ENCODE data around the gene CPT1A. TPM values are rescaled to one million over a fixed set of nuclear protein-coding genes. Genes with fewer than 3 reads are reported as not detected.
A peak's percentile ranks its signal among the peaks of the same experiment; 100 is the strongest.

CPT1A gene
- total RNA-seq, 1 donor from 2014 or later, result 0.54 TPM

DNA sequence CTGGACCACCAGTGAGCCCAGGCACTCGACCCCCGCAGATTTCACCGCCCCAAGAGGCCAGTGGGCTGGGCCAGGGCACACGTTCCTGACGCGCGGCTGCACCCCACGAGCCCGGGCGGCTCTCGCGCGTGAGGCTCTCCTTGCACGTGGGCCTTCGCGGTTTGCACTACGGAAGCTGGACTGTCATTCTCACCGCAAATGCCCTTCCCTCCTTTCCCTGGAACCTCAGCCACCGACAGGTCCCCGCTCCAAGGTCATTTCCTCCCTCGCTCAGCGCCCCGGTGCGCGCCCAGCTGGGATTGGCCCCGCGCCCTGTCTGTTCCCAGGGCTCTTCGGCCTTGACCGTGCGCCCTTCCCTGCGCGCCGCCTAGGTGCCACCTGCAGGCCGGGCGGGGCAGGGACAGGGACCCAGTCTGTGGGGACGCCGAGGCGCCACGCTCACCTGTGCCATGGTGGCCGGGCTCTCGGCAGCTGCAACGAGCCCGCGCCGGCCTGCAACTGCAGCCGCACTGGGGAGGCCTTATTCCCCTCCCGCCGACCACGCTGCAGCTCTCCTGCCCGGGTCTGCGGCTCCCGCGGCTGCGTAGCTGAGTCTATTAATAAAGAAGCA is 2.1 kb upstream of the CPT1A start:
- no peak for DNase-seq (ENCODE audit: low read depth, low spot score)
- peaks cover 20% of the 10 kb centered on the region for H3K4me1 Mint-ChIP-seq
- H3K4me3 Mint-ChIP-seq, result peak overlapping the region; percentile 54
- peaks cover 89% of the 10 kb centered on the region for H3K27me3 Mint-ChIP-seq (ENCODE audit: low read depth)
- no peak overlapping the region for H3K27ac Mint-ChIP-seq (ENCODE audit: unreplicated experiment)
- TF ChIP-seq, protein P1, sequence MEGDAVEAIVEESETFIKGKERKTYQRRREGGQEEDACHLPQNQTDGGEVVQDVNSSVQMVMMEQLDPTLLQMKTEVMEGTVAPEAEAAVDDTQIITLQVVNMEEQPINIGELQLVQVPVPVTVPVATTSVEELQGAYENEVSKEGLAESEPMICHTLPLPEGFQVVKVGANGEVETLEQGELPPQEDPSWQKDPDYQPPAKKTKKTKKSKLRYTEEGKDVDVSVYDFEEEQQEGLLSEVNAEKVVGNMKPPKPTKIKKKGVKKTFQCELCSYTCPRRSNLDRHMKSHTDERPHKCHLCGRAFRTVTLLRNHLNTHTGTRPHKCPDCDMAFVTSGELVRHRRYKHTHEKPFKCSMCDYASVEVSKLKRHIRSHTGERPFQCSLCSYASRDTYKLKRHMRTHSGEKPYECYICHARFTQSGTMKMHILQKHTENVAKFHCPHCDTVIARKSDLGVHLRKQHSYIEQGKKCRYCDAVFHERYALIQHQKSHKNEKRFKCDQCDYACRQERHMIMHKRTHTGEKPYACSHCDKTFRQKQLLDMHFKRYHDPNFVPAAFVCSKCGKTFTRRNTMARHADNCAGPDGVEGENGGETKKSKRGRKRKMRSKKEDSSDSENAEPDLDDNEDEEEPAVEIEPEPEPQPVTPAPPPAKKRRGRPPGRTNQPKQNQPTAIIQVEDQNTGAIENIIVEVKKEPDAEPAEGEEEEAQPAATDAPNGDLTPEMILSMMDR (conservative IDR thresholded peaks at IDR 0.05), result peak; percentile 63
- H3K9me3 Mint-ChIP-seq, result no peaks in the 10 kb centered on the region
- no peaks in the 10 kb centered on the region for H3K36me3 Mint-ChIP-seq (ENCODE audit: low read depth)

DNA sequence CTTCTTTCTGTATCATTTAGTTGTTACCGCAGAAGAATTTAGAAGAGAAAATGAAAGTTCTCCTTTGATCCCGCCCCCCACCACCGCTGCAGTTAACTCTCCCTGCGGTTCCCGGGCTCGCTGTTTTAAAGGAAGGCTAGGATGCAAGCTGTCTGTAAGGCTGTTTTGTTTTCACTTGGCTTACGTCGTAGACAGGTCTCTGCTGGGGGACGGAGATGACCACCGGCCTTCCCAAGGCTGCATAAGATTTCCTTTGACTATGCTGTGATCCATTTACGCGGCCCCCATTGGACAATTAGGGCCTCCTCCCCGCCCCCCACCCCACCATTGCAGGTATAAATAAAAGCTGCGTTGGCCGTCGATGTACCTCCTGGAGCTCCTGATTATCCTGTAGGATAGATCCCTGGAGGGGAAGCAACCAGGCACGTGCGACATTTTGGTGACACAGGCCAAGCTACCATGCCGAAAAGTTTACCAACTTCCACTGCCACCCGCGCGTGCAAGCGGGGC is 1.4 kb upstream of the CPT1A start:
- DNase-seq (ENCODE audit: low read depth, low spot score), result no peak
- H3K4me1 Mint-ChIP-seq, result peaks cover 20% of the 10 kb centered on the region
- H3K4me3 Mint-ChIP-seq, result peak overlapping the region; percentile 68
- H3K27ac Mint-ChIP-seq (ENCODE audit: unreplicated experiment), result no peak overlapping the region
- TF ChIP-seq, protein P1 (conservative IDR thresholded peaks at IDR 0.05), result no peak
- H3K36me3 Mint-ChIP-seq (ENCODE audit: low read depth), result no peaks in the 10 kb centered on the region
- H3K27me3 Mint-ChIP-seq (ENCODE audit: low read depth), result peaks cover 86% of the 10 kb centered on the region
- no peaks in the 10 kb centered on the region for H3K9me3 Mint-ChIP-seq

DNA sequence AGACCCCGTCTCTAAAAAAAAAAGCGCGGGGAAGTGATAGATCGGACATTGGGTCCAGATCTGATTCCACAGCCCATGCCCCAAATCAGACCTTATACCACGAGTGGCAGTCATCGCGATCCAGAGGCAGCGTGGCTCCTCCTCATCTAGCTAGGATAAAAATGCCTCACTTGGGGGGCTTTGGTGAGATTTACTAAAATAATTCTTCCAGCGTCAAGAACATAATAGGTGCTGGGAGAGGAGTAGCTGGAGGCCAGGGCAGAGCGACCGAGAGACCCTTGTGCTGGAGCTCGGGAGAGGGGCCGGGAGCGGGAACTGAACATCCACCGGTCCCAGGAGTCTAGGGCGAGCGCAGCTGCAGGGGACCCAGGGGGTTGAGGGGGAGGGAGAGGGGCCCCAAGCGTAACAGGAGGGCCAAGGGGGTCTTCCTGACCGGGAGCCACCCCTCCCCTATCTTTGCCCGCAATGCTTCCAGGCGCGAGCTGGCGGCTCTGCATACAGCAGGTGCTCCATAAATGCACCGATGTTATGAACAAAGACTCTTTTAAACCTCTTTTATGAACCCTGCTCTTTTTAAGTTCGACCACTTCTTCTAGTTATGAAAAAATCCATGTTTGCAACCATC is 823 bp upstream of the CPT1A start:
- Mint-ChIP-seq H3K27ac (ENCODE audit: unreplicated experiment) (no peak overlapping the region), H3K9me3 (no peaks in the 10 kb centered on the region), H3K4me1 (peaks cover 24% of the 10 kb centered on the region), H3K4me3 (peak overlapping the region; percentile 68), H3K27me3 (ENCODE audit: low read depth) (peaks cover 86% of the 10 kb centered on the region), H3K36me3 (ENCODE audit: low read depth) (no peaks in the 10 kb centered on the region)
- no peak for DNase-seq (ENCODE audit: low read depth, low spot score)
- TF ChIP-seq, protein P1 (conservative IDR thresholded peaks at IDR 0.05), result no peak

DNA sequence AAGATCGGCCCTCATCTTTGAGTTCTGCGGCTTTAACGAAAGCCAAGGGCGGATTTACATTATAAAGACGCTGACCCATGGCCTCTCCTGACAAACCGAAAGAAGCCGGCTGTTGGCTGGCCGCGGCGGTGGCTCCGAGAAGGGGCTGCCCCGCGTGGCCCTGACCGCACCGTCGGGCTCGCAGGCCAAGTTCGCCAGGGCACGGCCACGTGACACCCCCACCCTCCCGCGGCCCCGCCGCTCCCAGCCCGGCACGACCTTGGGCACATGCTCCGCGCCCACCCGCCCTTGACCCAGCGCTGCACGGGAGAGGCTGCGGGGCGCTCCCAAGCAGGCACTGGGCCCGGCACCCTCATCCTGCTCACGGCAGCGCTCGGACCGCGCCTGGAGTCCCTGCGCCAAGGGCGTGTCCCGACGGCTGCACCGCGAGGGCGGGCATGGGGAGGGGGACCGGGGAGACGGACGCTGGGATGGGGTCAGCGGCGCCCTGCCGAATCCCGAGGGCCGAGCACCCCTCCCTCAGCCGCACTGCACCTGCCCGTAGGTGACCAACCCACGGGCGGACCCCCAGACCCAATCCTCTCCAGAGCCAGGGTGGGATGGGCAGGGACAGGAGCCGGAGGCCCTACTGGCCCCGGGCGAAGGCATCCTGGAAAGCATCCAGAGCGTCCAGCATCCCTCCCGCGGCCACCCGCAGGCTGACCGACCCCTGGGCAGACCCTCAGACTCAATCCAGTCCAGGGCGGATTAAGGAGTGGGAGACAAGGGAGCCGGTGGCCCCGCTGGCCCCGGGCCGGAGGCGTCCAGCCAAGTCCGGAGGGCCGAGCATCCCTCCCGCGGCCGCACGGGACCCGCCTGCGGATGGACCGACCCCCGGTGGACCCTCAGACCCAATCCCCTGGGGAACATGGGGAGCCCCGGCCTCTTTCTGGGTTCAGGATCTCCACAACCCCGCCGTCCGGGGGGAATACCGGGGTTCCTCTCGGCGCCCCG is 759 bp downstream of the CPT1A start:
- no peaks in the 10 kb centered on the region for H3K9me3 Mint-ChIP-seq
- no peak overlapping the region for H3K27ac Mint-ChIP-seq (ENCODE audit: unreplicated experiment)
- H3K4me3 Mint-ChIP-seq, result peak overlapping the region; percentile 72
- no peaks in the 10 kb centered on the region for H3K36me3 Mint-ChIP-seq (ENCODE audit: low read depth)
- TF ChIP-seq, protein P1 (conservative IDR thresholded peaks at IDR 0.05), result no peak
- peaks cover 82% of the 10 kb centered on the region for H3K27me3 Mint-ChIP-seq (ENCODE audit: low read depth)
- no peak for DNase-seq (ENCODE audit: low read depth, low spot score)
- peaks cover 25% of the 10 kb centered on the region for H3K4me1 Mint-ChIP-seq

DNA sequence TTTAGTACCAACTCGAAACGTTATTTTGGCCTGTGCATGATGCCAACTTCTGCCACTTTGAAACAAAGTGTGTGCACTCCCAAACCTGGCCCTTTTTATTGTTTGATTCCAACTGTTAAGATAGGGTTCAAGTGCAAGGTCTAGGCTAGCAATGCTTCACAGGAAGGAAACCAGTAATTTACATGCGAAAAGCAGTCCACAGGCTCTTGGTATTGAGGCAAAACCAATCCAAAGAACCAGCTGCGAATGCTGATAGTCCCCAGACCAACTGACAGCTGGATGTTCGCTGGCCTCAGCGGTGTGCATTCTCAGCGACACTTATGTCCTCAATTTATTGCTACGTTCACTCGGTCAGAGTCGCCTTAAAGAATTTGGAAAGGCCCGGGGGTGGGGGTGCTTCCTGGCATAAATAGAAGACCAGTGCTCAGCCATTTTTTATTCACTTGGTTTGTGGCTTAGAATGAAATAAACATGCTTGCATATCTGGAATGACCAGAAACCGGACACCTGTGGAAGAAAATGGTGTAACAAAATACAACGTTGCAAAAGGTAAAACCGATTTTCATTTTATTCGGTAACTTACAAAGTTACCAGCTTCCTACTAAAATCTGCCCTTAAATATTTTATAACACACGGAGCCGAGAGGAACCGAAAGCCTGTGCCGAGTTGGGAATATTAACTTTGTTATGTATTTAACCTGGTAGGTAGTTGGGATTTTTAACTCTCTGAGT is 1.6 kb downstream of the CPT1A start:
- DNase-seq (ENCODE audit: low read depth, low spot score), result no peak
- Mint-ChIP-seq H3K27ac (ENCODE audit: unreplicated experiment) (no peak overlapping the region), H3K4me1 (peaks cover 25% of the 10 kb centered on the region), H3K9me3 (no peaks in the 10 kb centered on the region), H3K27me3 (ENCODE audit: low read depth) (peaks cover 82% of the 10 kb centered on the region), H3K36me3 (ENCODE audit: low read depth) (no peaks in the 10 kb centered on the region), H3K4me3 (peak overlapping the region; percentile 72)
- TF ChIP-seq, protein P1 (conservative IDR thresholded peaks at IDR 0.05), result no peak

Measured in neural crest cell (in vitro differentiated cells).